Suprapubic skin (tissue), 4 donors: Measurements from ENCODE around the gene ADRA1B.

Experiments
- CTCF ChIP-seq, 2 donors: fragments of 200-600 bp in 1 of 2; fragments of 450-650 bp in 1 of 2; sonication (generic) in 1 of 2; IDR thresholded peaks; one replicate each; pipeline ENCODE4 v1.5.1; 2016 to 2019; ENCODE audit warnings: antibody characterized with exemption in 2 of 2, mild to moderate bottlenecking in 1 of 2, moderate library complexity in 1 of 2
- POLR2A ChIP-seq, 2 donors: fragments of 450-650 bp; IDR thresholded peaks; one replicate each; pipeline ENCODE4 v1.6.1; 2017; ENCODE audit warnings: antibody characterized with exemption in 2 of 2, mild to moderate bottlenecking in 2 of 2, moderate library complexity in 2 of 2
- POLR2AphosphoS5 ChIP-seq, 3 donors: sonication (generic); formaldehyde crosslinking; IDR thresholded peaks; one replicate each; pipeline ENCODE4 v1.6.1; 2017; ENCODE audit warnings: antibody characterized with exemption in 3 of 3

- TF ChIP-seq POLR2A (IDR thresholded peaks at IDR 0.05) (no peak), CTCF (IDR thresholded peaks at IDR 0.05) (no peak), POLR2AphosphoS5 (IDR thresholded peaks at IDR 0.05) (no peak)
These were observed 12.0 kb downstream of the ADRA1B start for GRCh38 chr5:159928122-159928909.
